ENCODE data around the gene RMI1. TPM values are rescaled to one million over a fixed set of nuclear protein-coding genes. Genes with fewer than 3 reads are reported as not detected.

RMI1 gene
- total and polyA plus RNA-seq, 2 of the 8 experiments (the other 6 are each of a cell fraction or from before 2014, with no cell fraction given), result 3.0 to 34.1 TPM

- no peak; the same call in 1 of the 2 replicates for TF ChIP-seq CHD2 (IDR thresholded peaks at IDR 0.05; ENCODE audit: low read length)
- TF ChIP-seq POLR2A (IDR thresholded peaks at IDR 0.05; ENCODE audit: control extremely low read depth in 1 of 2, low read depth in 2 of 2, low read length in 2 of 2), result peak in 1 of 2 experiments; percentile 89; a peak in 2 of 3 replicates
- no peak for TF ChIP-seq EP300 (IDR thresholded peaks at IDR 0.05; ENCODE audit: borderline replicate concordance in 1 of 2, low read depth in 2 of 2, low read length in 2 of 2)
- TF ChIP-seq GTF2F1 (IDR thresholded peaks at IDR 0.05; ENCODE audit: borderline replicate concordance, low read depth, low read length), result 0 out of 2 replicates have a peak, but pooled peaks have one; percentile 28
- peak; percentile 40 for TF ChIP-seq ASH2L (IDR thresholded peaks at IDR 0.05; ENCODE audit: low read length)
- TF ChIP-seq ATF2 (IDR thresholded peaks at IDR 0.05; ENCODE audit: low read length), result peak; percentile 68; the same call in 1 of the 2 replicates
- peak; percentile 86 for TF ChIP-seq TBP (IDR thresholded peaks at IDR 0.05; ENCODE audit: low read depth, low read length)
- no peak for TF ChIP-seq SP4 (IDR thresholded peaks at IDR 0.05; ENCODE audit: low read length)
- no peak for TF ChIP-seq USF2 (IDR thresholded peaks at IDR 0.05; ENCODE audit: low read length)
- no peak for TF ChIP-seq JUND (IDR thresholded peaks at IDR 0.05; ENCODE audit: low read length)
- TF ChIP-seq EZH2 (IDR thresholded peaks at IDR 0.05; ENCODE audit: low read depth, low read length, severe bottlenecking), result no peak
- TF ChIP-seq SIX5 (IDR thresholded peaks at IDR 0.05; ENCODE audit: low read depth, low read length), result no peak
- TF ChIP-seq HDAC6 (IDR thresholded peaks at IDR 0.05; ENCODE audit: low read depth, low read length), result no peak
- TF ChIP-seq CEBPB (IDR thresholded peaks at IDR 0.05; ENCODE audit: low read depth, low read length), result no peak
- no peak for TF ChIP-seq RXRA (IDR thresholded peaks at IDR 0.05; ENCODE audit: insufficient read depth, low read depth, low read length)
- no peak for TF ChIP-seq MAFK (IDR thresholded peaks at IDR 0.05; ENCODE audit: low read depth, low read length)
- peak; percentile 91 for TF ChIP-seq TAF1 (IDR thresholded peaks at IDR 0.05; ENCODE audit: low read depth, low read length)
- peak; percentile 84 for TF ChIP-seq SAP30 (IDR thresholded peaks at IDR 0.05; ENCODE audit: insufficient read depth, insufficient replicate concordance, low read length)
- no peak for TF ChIP-seq SP1 (IDR thresholded peaks at IDR 0.05; ENCODE audit: low read depth, low read length)
- no peak for TF ChIP-seq JUN (IDR thresholded peaks at IDR 0.05; ENCODE audit: low read depth, low read length)
- TF ChIP-seq SIN3A (conservative IDR thresholded peaks at IDR 0.05 in 1 of 2, IDR thresholded peaks at IDR 0.05 in 1 of 2; ENCODE audit: low read depth in 1 of 2, low read length in 2 of 2), result peak in 1 of 2 experiments; percentile 42; a peak in 1 of 4 replicates
- no peak for TF ChIP-seq KDM1A (IDR thresholded peaks at IDR 0.05; ENCODE audit: borderline replicate concordance, low read length)
Measured at GRCh38 chr9:83978992-83979811, 1.4 kb upstream of the RMI1 start (continued).
